HG02588 (cell line): ENCODE results near the gene CMTR1.

ENCODE experiments used
- ATAC-seq: cut with Tn5 transposase; IDR thresholded peaks from one replicate; pipeline ENCODE4 v1.9.1; 2021; ENCODE audit warnings: mild to moderate bottlenecking, moderate library complexity; ENCODE audit not compliant: unreplicated experiment

CMTR1 gene

GRCh38 chr6:37507690-37508421 lies 74.8 kb downstream of the CMTR1 start:
- ATAC-seq, result no peak

GRCh38 chr6:37511201-37511600 lies 78.2 kb downstream of the CMTR1 start:
- no peak for ATAC-seq

GRCh38 chr6:37511910-37512399 lies 78.9 kb downstream of the CMTR1 start:
- ATAC-seq, result no peak

- ATAC-seq, result no peak
Measured at GRCh38 chr6:37512400-37513011, 79.5 kb downstream of the CMTR1 start.

- no peak for ATAC-seq
Measured at GRCh38 chr6:37513155-37513554, 80.1 kb downstream of the CMTR1 start.

GRCh38 chr6:37513576-37513975 lies 80.6 kb downstream of the CMTR1 start:
- ATAC-seq, result no peak

GRCh38 chr6:37514321-37514771 lies 81.3 kb downstream of the CMTR1 start:
- no peak for ATAC-seq

GRCh38 chr6:37514837-37515236 lies 81.8 kb downstream of the CMTR1 start:
- ATAC-seq, result no peak

GRCh38 chr6:37515712-37516075 lies 82.7 kb downstream of the CMTR1 start:
- no peak for ATAC-seq

- ATAC-seq, result peak; percentile 66
Measured at GRCh38 chr6:37516076-37516919, 83.3 kb downstream of the CMTR1 start.

GRCh38 chr6:37516920-37517405 lies 83.9 kb downstream of the CMTR1 start:
- ATAC-seq, result no peak

GRCh38 chr6:37517411-37517812 lies 84.4 kb downstream of the CMTR1 start:
- no peak for ATAC-seq

GRCh38 chr6:37518116-37518515 lies 85.1 kb downstream of the CMTR1 start:
- ATAC-seq, result no peak

- no peak for ATAC-seq
Measured at GRCh38 chr6:37519461-37519860, 86.4 kb downstream of the CMTR1 start.

GRCh38 chr6:37520926-37521325 lies 87.9 kb downstream of the CMTR1 start:
- no peak for ATAC-seq

GRCh38 chr6:37521674-37522073 lies 88.7 kb downstream of the CMTR1 start:
- ATAC-seq, result no peak

- ATAC-seq, result no peak
Measured at GRCh38 chr6:37522836-37523235, 89.8 kb downstream of the CMTR1 start.

GRCh38 chr6:37523412-37523811 lies 90.4 kb downstream of the CMTR1 start:
- ATAC-seq, result no peak

- no peak for ATAC-seq
Measured at GRCh38 chr6:37524025-37524969, 91.3 kb downstream of the CMTR1 start.

- no peak for ATAC-seq
Measured at GRCh38 chr6:37524970-37525318, 91.9 kb downstream of the CMTR1 start.
